Medulla oblongata (tissue), 1 donor: ENCODE results near the gene LCA5L.

Experiments used
- DNase-seq: peaks from one replicate; pipeline ENCODE4 v3.0.0-alpha.2; 2015; ENCODE audit errors: extremely low spot score

Gene LCA5L

GRCh38 chr21:39445321-39446269, at the start of gene LCA5L:
LCA5L (minus strand) TSS chr21:39445778; CDS start chr21:39428493, 17,285 bp downstream.
- DNase-seq, result peak; percentile 91

DNA sequence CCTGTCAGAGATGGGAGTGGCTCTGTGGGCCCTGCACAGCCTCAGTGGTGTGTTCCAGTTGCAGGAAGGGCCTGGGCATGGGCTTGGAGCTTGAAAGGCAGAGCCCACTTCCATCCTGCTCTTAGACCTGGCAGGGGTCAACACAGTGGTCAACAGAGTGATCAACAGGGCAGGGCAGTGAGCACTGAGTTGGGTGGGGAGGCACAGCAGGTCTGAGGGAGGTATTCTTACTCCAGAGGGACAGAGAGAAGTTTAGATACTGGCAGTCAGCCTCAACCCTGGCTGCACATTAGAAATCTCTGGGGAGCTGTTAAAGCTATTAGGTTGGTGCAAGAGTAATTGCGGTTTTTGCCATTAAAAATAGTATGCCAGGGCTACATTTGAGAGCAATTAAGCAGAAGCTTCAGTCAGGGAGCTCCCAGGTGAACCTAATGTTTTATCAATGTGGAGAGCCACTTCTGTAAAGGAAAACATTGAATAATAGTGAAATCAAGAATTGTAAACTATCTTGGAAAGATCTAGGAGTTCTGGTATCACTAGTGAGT, 43.9 kb upstream of the LCA5L start:
- DNase-seq, result no peak

GRCh38 chr21:39484711-39485276, 39.2 kb upstream of the LCA5L start:
- no peak for DNase-seq

- DNase-seq, result no peak
Observed at GRCh38 chr21:39483917-39484316, 38.3 kb upstream of the LCA5L start.

GRCh38 chr21:39481886-39482285, 36.3 kb upstream of the LCA5L start:
- DNase-seq, result no peak

- no peak for DNase-seq
Observed at GRCh38 chr21:39480271-39480670, 34.7 kb upstream of the LCA5L start.

DNA sequence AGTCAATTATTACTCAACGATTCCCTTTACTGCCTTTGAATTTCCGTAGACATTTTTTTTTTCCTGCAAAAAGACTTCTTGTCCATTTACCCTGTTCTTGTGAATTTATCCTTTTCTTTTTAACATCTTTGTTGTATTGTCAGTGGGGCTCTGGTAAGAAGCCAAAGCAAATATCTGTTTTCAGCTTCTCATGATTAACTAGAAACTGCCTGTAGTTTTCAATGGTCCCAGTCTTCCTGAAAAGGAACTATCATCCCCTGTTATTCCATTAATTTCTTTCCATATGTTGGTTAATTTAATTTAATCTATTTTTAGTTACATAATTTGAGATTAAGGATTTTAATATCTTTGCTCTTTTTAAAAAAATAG, 34.2 kb upstream of the LCA5L start:
- no peak for DNase-seq

- DNase-seq, result no peak
Observed at GRCh38 chr21:39479164-39479813, 33.7 kb upstream of the LCA5L start.

DNA sequence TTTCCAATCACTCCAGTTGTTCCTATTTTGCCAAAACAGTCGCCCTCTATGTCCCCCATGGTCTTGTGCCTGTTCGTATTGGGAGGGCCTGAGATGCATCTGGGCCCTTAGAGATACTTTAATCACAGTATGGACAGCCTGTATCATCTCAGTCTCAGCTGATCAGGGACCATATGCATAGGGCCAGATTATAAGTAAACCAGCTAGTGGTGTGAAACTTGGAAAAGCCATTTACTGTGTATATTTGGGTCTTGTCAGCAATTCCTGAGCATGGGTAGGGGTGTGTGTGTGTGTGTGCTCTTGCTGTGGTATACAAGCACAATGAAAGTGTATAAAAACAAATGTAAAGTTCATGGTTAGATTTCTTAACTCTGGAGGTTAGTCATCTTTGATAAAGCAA, 29.0 kb upstream of the LCA5L start:
- DNase-seq, result no peak

- DNase-seq, result no peak
Observed at GRCh38 chr21:39472786-39473185, 27.2 kb upstream of the LCA5L start.

- no peak for DNase-seq
Observed at GRCh38 chr21:39471598-39471997, 26.0 kb upstream of the LCA5L start.

DNA sequence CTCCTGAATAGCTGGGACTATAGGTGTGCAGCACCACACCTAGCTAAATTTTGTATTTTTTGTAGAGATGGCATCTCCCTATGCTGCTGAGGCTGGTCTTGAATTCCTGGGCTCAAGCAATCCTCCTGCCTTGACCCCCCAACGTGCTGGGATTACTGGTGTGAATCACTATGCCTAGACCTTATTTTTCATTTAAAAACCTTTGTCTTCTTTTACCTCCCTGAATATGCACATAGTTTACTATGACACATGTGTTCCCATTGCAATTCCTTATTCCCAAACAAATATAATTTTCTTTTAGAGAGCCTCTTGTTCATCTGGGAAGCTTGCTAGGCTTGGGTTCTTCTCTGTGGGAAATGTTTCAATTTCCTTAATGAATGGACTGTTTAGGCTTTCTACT, 23.0 kb upstream of the LCA5L start:
- DNase-seq, result no peak

DNA sequence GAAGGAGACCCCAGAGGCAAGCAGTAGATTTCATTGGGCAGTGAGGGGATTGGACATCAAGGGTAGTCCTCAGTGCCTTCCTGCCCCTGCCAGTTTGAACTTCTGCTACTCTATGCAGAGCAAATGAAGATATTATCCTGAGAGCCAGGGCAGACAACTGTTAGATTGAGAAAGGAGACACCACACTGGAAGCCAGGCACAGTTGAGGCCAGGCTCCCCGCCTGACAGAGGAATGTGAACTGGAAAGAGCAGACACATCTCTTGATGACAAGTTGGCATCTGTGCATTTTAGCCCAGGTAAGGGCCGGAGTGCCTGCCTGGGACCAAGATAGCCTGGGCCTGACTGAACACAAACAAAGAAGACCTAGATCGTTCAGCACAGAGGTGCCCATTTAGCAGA, 22.2 kb upstream of the LCA5L start:
- no peak for DNase-seq

DNA sequence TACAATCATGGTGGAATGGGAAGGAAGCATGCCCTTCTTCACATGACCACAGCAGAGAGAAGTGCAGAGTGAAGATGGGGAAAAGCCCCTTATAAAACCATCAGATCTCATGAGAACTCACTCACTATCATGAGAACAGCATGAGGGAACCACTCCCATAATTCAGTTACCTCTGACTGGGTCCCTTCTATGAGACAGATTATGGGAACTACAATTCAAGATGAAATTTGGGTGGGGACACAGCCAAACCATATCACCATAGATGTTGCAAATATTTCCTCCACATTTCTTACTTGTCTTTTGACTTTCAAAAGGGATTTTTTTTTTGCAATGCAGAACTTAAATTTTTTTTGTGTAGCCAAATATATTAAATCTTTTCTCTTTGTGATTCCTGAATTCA, 21.0 kb upstream of the LCA5L start:
- no peak for DNase-seq

- no peak for DNase-seq
Observed at GRCh38 chr21:39463308-39463707, 17.7 kb upstream of the LCA5L start.

GRCh38 chr21:39461419-39461818, 15.8 kb upstream of the LCA5L start:
- no peak for DNase-seq

DNA sequence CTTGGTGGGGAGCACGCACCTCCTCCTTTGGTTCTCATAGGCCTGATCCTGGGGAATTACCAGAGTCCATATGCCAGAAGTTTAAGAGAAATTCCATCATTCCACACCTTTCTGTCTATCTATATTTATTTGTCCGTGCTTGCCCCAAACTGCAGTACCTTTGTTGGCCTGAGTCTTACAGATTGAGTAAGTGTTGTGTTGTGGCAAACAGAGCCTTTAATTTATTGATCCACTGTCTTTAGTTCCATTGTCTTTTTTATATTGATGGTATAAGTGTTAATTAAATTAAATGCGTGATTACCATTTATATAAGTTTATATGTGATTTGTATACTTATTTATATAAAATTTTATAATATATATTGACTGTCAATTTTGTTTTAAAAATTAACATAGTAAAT, 11.1 kb upstream of the LCA5L start:
- no peak for DNase-seq

GRCh38 chr21:39454949-39455668, 9.5 kb upstream of the LCA5L start:
- DNase-seq, result peak; percentile 33

DNA sequence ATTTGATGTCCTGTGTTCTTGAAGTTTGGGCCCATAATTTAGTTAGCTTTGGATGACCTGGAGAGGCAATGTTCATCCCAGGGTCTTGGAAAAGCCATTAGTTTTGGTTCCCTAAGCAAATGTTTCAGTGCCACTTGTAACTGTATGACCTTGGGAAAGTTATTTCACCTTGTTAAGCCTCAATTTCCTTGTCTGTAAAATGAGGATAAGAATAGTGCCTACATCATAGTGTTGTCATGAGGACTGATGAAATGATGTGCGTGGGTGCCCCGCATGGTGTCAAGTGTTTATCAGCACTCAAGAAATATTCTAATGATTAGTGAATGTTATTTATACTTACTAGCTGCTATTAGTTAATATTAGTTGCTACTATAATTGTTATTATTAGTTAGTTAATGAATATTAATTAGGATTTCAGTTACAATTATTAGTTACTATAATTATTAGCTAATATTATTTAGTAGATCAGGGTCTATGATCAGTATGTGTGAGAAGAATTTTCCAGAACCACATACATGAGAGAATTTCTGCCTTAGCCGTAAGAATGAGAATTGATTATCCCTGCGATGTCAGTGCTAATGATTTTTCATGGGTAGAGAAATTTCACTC, 8.1 kb upstream of the LCA5L start:
- peak; percentile 34 for DNase-seq

GRCh38 chr21:39452970-39453342, 7.4 kb upstream of the LCA5L start:
- DNase-seq, result peak; percentile 83

- DNase-seq, result peak; percentile 89
Observed at GRCh38 chr21:39452207-39452969, 6.8 kb upstream of the LCA5L start.
